ENCODE measurements around the gene SH2D1B.

Gene SH2D1B

GRCh38 chr1:162397943-162398560 is 13.9 kb downstream of the SH2D1B start:
- DNase-seq = no peak

- DNase-seq = no peak
Observed at GRCh38 chr1:162397039-162397448, 14.9 kb downstream of the SH2D1B start.

- no peak for DNase-seq
Observed at GRCh38 chr1:162396201-162396906, 15.6 kb downstream of the SH2D1B start.

GRCh38 chr1:162391790-162392563 is 20.0 kb downstream of the SH2D1B start:
- peak; percentile 74 for DNase-seq

GRCh38 chr1:162390396-162391185 is 21.3 kb downstream of the SH2D1B start:
- no peak for DNase-seq

GRCh38 chr1:162389971-162390370 is 22.0 kb downstream of the SH2D1B start:
- DNase-seq = peak; percentile 39

GRCh38 chr1:162389021-162389818 is 22.7 kb downstream of the SH2D1B start:
- peak; percentile 71 for DNase-seq

GRCh38 chr1:162388615-162389014 is 23.3 kb downstream of the SH2D1B start:
- no peak for DNase-seq

GRCh38 chr1:162388083-162388594 is 23.8 kb downstream of the SH2D1B start:
- no peak for DNase-seq

- DNase-seq = no peak
Observed at GRCh38 chr1:162387226-162388082, 24.5 kb downstream of the SH2D1B start.

- no peak for DNase-seq
Observed at GRCh38 chr1:162386292-162387225, 25.4 kb downstream of the SH2D1B start.

- no peak for DNase-seq
Observed at GRCh38 chr1:162385702-162386101, 26.2 kb downstream of the SH2D1B start.

GRCh38 chr1:162385280-162385623 is 26.7 kb downstream of the SH2D1B start:
- no peak for DNase-seq

- no peak for DNase-seq
Observed at GRCh38 chr1:162384601-162385279, 27.2 kb downstream of the SH2D1B start.

GRCh38 chr1:162384116-162384515 is 27.8 kb downstream of the SH2D1B start:
- DNase-seq = no peak

- DNase-seq = no peak
Observed at GRCh38 chr1:162383516-162383915, 28.4 kb downstream of the SH2D1B start.

- DNase-seq = no peak
Observed at GRCh38 chr1:162383091-162383490, 28.8 kb downstream of the SH2D1B start.

- no peak for DNase-seq
Observed at GRCh38 chr1:162381941-162382750, 29.8 kb downstream of the SH2D1B start.
